GM12878 (cell line): Measurements from ENCODE around the gene MIF. TPM values are rescaled to one million over a fixed set of nuclear protein-coding genes. Genes with fewer than 3 reads are reported as not detected.

Source experiments
- ATF7 ChIP-seq: fragments of 450-650 bp; IDR thresholded peaks from 2 replicates; pipeline ENCODE4 v1.6.1; 2016; ENCODE audit warnings: low read depth, mild to moderate bottlenecking
- BACH1 ChIP-seq: fragments of 450-650 bp; IDR thresholded peaks from 2 replicates; pipeline ENCODE4 v1.6.1; 2017; ENCODE audit warnings: mild to moderate bottlenecking, borderline replicate concordance
- GATAD2B ChIP-seq: fragments of 450-650 bp; conservative IDR thresholded peaks from 2 replicates; pipeline ENCODE4 v1.6.1; 2017; ENCODE audit warnings: low read depth, mild to moderate bottlenecking, moderate library complexity
- HDGF ChIP-seq: fragments of 450-650 bp; IDR thresholded peaks from 2 replicates; pipeline ENCODE4 v1.6.1; 2016; ENCODE audit warnings: antibody characterized with exemption
- MXI1 ChIP-seq: fragments of 150-350 bp; IDR thresholded peaks from 2 replicates; pipeline ENCODE4 v1.6.1; 2011; ENCODE audit warnings: low read depth, mild to moderate bottlenecking, inconsistent platforms, low read length, improper control_type of control experiment
- MYB ChIP-seq: fragments of 150-350 bp; IDR thresholded peaks from 2 replicates; pipeline ENCODE4 v1.6.1; 2014; ENCODE audit warnings: mild to moderate bottlenecking, low read depth, low read length, borderline replicate concordance
- MYC ChIP-seq: IDR thresholded peaks from 2 replicates; pipeline ENCODE4 v1.6.1; 2011; ENCODE audit warnings: mild to moderate bottlenecking, low read length, moderate library complexity, inconsistent platforms; ENCODE audit not compliant: insufficient read depth, insufficient replicate concordance, insufficient read length, severe bottlenecking
- NBN ChIP-seq: fragments of 450-650 bp; IDR thresholded peaks from 2 replicates; pipeline ENCODE4 v1.6.1; 2016
- NFXL1 ChIP-seq: fragments of 450-650 bp; IDR thresholded peaks from 2 replicates; pipeline ENCODE4 v1.6.1; 2017; ENCODE audit warnings: antibody characterized with exemption, mild to moderate bottlenecking, borderline replicate concordance
- PAX5 ChIP-seq: IDR thresholded peaks from 2 replicates; pipeline ENCODE4 v1.6.1; 2011; ENCODE audit warnings: low read depth, low read length, borderline replicate concordance
- PAX8 ChIP-seq: fragments of 450-650 bp; IDR thresholded peaks from 2 replicates; pipeline ENCODE4 v1.6.1; 2017; ENCODE audit warnings: mild to moderate bottlenecking, moderate library complexity
- POLR2A ChIP-seq: IDR thresholded peaks from 2 replicates; pipeline ENCODE4 v1.6.1; 2011; ENCODE audit warnings: low read depth, mild to moderate bottlenecking, low read length
- POLR2AphosphoS2 ChIP-seq: IDR thresholded peaks from 2 replicates; pipeline ENCODE4 v1.6.1; 2011; ENCODE audit warnings: low read depth, mild to moderate bottlenecking, low read length, improper control_type of control experiment, moderate library complexity
- RAD21 ChIP-seq: IDR thresholded peaks from 2 replicates; pipeline ENCODE4 v1.6.1; 2011; ENCODE audit warnings: mild to moderate bottlenecking, low read depth, low read length, moderate library complexity; ENCODE audit not compliant: insufficient read depth
- RBBP5 ChIP-seq: fragments of 200-600 bp; sonication (generic); conservative IDR thresholded peaks from 2 replicates; pipeline ENCODE4 v1.6.1; 2016
- RUNX3 ChIP-seq: IDR thresholded peaks from 2 replicates; pipeline ENCODE4 v1.6.1; 2012; ENCODE audit warnings: low read length, inconsistent platforms
- SMARCA5 ChIP-seq: fragments of 450-650 bp; IDR thresholded peaks from 2 replicates; pipeline ENCODE4 v1.6.1; 2017; ENCODE audit warnings: mild to moderate bottlenecking
- SMC3 ChIP-seq: IDR thresholded peaks from 2 replicates; pipeline ENCODE4 v1.6.1; 2011; ENCODE audit warnings: low read length, improper control_type of control experiment, borderline replicate concordance
- SPI1 ChIP-seq: IDR thresholded peaks from 2 replicates; pipeline ENCODE4 v1.6.1; 2011; ENCODE audit warnings: low read depth, mild to moderate bottlenecking, low read length, moderate library complexity, borderline replicate concordance; ENCODE audit not compliant: insufficient read depth
- YBX1 ChIP-seq: fragments of 450-650 bp; IDR thresholded peaks from 2 replicates; pipeline ENCODE4 v1.6.1; 2016; ENCODE audit warnings: antibody characterized with exemption
- ZNF274 ChIP-seq: IDR thresholded peaks from one replicate; pipeline ENCODE4 v1.8.0; 2011; ENCODE audit not compliant: insufficient read length, insufficient read depth
- ZZZ3 ChIP-seq: IDR thresholded peaks from 2 replicates; pipeline ENCODE4 v1.6.1; 2011; ENCODE audit warnings: low read depth; ENCODE audit not compliant: control insufficient read depth, insufficient read length
- polyA plus RNA-seq, 11 experiments: library from polyadenylated mRNA; depleted of rRNA in 4 of 11; unstranded in 6 of 11; stranded (reverse) in 5 of 11; fragments of >200 nt; fragmentation: Nextera tagmentation in 4 of 11; fragmentation: Illumina TruSeq in 1 of 11; extraction: Ambion mirVana in 4 of 11; extraction: Trizol in 1 of 11; gene quantifications; 1 replicate in 1 of 11; 2 replicates in 10 of 11; pipeline versions ENCODE4 v1.2.1 to v1.2.3, GENCODE V29; 2011 to 2016; ENCODE audit warnings: inconsistent platforms in 2 of 11, missing spikeins in 2 of 11, low read depth in 1 of 11
- total RNA-seq, 4 experiments: library from RNA; depleted of rRNA in 3 of 4; stranded (reverse); fragments of >200 nt in 3 of 4; fragmentation: Illumina TruSeq in 1 of 4; extraction: Trizol in 1 of 4; gene quantifications; 2 replicates each; pipeline versions ENCODE4 v1.2.1 to v1.2.3, GENCODE V29; 2013 to 2021
- TF ChIP-seq, protein P1 (sequence below): fragments of 450-650 bp; IDR thresholded peaks from 2 replicates; pipeline ENCODE4 v1.6.1; 2016; ENCODE audit warnings: mild to moderate bottlenecking
- TF ChIP-seq, protein P2 (sequence below): fragments of 450-650 bp; formaldehyde crosslinking; IDR thresholded peaks from 2 replicates; pipeline ENCODE4 v1.4.0; 2020; ENCODE audit warnings: mild to moderate bottlenecking, moderate library complexity
- TF ChIP-seq, protein P3 (sequence below): IDR thresholded peaks from 2 replicates; pipeline ENCODE4 v1.6.1; 2011; ENCODE audit warnings: low read depth, low read length, improper control_type of control experiment, borderline replicate concordance
- TF ChIP-seq, protein P4 (sequence below): IDR thresholded peaks from 2 replicates; pipeline ENCODE4 v1.6.1; 2012; ENCODE audit warnings: low read depth, low read length, improper control_type of control experiment

MIF gene
- total and polyA plus RNA-seq, 10 of the 15 experiments (the other 5 are each of a cell fraction or from before 2014, with no cell fraction given): 37.7 to 2,972 (median 766) TPM

DNA sequence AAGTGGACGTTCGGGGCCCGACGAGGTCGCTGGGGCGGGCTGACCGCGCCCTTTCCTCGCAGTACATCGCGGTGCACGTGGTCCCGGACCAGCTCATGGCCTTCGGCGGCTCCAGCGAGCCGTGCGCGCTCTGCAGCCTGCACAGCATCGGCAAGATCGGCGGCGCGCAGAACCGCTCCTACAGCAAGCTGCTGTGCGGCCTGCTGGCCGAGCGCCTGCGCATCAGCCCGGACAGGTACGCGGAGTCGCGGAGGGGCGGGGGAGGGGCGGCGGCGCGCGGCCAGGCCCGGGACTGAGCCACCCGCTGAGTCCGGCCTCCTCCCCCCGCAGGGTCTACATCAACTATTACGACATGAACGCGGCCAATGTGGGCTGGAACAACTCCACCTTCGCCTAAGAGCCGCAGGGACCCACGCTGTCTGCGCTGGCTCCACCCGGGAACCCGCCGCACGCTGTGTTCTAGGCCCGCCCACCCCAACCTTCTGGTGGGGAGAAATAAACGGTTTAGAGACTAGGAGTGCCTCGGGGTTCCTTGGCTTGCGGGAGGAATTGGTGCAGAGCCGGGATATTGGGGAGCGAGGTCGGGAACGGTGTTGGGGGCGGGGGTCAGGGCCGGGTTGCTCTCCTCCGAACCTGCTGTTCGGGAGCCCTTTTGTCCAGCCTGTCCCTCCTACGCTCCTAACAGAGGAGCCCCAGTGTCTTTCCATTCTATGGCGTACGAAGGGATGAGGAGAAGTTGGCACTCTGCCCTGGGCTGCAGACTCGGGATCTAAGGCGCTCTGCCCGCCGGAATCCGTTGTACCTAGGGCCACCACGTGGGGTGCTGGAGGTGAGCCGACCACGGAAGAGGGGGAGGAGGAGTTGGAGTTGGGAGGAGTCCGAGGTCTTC is 771 bp downstream of the MIF start (continued):
- TF ChIP-seq POLR2AphosphoS2: peak; percentile 89
- no peak for TF ChIP-seq ZZZ3
- peak; percentile 72; the same call in 1 of the 2 replicates for TF ChIP-seq SMARCA5
- no peak for TF ChIP-seq MYB
- peak; percentile 60 for TF ChIP-seq MYC
- TF ChIP-seq RAD21: peak; percentile 31; the same call in 1 of the 2 replicates
- TF ChIP-seq PAX5: no peak
- TF ChIP-seq, protein P1, sequence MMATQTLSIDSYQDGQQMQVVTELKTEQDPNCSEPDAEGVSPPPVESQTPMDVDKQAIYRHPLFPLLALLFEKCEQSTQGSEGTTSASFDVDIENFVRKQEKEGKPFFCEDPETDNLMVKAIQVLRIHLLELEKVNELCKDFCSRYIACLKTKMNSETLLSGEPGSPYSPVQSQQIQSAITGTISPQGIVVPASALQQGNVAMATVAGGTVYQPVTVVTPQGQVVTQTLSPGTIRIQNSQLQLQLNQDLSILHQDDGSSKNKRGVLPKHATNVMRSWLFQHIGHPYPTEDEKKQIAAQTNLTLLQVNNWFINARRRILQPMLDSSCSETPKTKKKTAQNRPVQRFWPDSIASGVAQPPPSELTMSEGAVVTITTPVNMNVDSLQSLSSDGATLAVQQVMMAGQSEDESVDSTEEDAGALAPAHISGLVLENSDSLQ: no peak
- TF ChIP-seq MXI1: peak; percentile 79
- peak; percentile 19; the same call in 1 of the 2 replicates for TF ChIP-seq ATF7
- no peak for TF ChIP-seq ZNF274
- TF ChIP-seq SMC3: peak; percentile 13; the same call in 1 of the 2 replicates
- TF ChIP-seq NBN: peak; percentile 53; the same call in 1 of the 2 replicates
- peak; percentile 30 for TF ChIP-seq RUNX3
- TF ChIP-seq, protein P2, sequence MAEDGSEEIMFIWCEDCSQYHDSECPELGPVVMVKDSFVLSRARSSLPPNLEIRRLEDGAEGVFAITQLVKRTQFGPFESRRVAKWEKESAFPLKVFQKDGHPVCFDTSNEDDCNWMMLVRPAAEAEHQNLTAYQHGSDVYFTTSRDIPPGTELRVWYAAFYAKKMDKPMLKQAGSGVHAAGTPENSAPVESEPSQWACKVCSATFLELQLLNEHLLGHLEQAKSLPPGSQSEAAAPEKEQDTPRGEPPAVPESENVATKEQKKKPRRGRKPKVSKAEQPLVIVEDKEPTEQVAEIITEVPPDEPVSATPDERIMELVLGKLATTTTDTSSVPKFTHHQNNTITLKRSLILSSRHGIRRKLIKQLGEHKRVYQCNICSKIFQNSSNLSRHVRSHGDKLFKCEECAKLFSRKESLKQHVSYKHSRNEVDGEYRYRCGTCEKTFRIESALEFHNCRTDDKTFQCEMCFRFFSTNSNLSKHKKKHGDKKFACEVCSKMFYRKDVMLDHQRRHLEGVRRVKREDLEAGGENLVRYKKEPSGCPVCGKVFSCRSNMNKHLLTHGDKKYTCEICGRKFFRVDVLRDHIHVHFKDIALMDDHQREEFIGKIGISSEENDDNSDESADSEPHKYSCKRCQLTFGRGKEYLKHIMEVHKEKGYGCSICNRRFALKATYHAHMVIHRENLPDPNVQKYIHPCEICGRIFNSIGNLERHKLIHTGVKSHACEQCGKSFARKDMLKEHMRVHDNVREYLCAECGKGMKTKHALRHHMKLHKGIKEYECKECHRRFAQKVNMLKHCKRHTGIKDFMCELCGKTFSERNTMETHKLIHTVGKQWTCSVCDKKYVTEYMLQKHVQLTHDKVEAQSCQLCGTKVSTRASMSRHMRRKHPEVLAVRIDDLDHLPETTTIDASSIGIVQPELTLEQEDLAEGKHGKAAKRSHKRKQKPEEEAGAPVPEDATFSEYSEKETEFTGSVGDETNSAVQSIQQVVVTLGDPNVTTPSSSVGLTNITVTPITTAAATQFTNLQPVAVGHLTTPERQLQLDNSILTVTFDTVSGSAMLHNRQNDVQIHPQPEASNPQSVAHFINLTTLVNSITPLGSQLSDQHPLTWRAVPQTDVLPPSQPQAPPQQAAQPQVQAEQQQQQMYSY (CRISPR knock-in tag): no peak
- TF ChIP-seq RBBP5: no peak
- TF ChIP-seq SPI1: no peak
- TF ChIP-seq, protein P3, sequence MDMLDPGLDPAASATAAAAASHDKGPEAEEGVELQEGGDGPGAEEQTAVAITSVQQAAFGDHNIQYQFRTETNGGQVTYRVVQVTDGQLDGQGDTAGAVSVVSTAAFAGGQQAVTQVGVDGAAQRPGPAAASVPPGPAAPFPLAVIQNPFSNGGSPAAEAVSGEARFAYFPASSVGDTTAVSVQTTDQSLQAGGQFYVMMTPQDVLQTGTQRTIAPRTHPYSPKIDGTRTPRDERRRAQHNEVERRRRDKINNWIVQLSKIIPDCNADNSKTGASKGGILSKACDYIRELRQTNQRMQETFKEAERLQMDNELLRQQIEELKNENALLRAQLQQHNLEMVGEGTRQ: peak; percentile 36
- TF ChIP-seq, protein P4, sequence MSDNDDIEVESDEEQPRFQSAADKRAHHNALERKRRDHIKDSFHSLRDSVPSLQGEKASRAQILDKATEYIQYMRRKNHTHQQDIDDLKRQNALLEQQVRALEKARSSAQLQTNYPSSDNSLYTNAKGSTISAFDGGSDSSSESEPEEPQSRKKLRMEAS: peak; percentile 65; the same call in 1 of the 2 replicates
- TF ChIP-seq GATAD2B: peak; percentile 39; the same call in 1 of the 2 replicates
- TF ChIP-seq YBX1: no peak
- TF ChIP-seq HDGF: peak; percentile 87; the same call in 1 of the 2 replicates
- peak; percentile 70 for TF ChIP-seq POLR2A
- peak; percentile 73 for TF ChIP-seq BACH1
- no peak for TF ChIP-seq PAX8
- no peak for TF ChIP-seq NFXL1
